Mucosa of gallbladder (tissue), 1 donor: ENCODE data around the gene CAMK1D. TPM values are rescaled to one million over a fixed set of nuclear protein-coding genes. Genes with fewer than 3 reads are reported as not detected.

Experiments
- DNase-seq: peaks from one replicate; pipeline ENCODE4 v3.0.0-alpha.2; 2020; ENCODE audit warnings: low spot score
- total RNA-seq: library from RNA; stranded (reverse); gene quantifications from one replicate; pipeline ENCODE4 v1.2.1, GENCODE V29; 2021
- donor health status: DM: no; HTN: no; CAD: no.

CAMK1D gene
- total RNA-seq, 1 donor from 2014 or later = 19.4 TPM

- no peak for DNase-seq
Observed at GRCh38 chr10:12755075-12755474, 405.7 kb downstream of the CAMK1D start.

GRCh38 chr10:12757351-12757750 lies 408.0 kb downstream of the CAMK1D start:
- no peak for DNase-seq

GRCh38 chr10:12758271-12758670 lies 408.9 kb downstream of the CAMK1D start:
- no peak for DNase-seq

- no peak for DNase-seq
Observed at GRCh38 chr10:12766223-12766622, 416.9 kb downstream of the CAMK1D start.

GRCh38 chr10:12768156-12769100 lies 419.1 kb downstream of the CAMK1D start:
- DNase-seq = no peak

GRCh38 chr10:12769323-12770044 lies 420.1 kb downstream of the CAMK1D start:
- DNase-seq = no peak

- DNase-seq = no peak
Observed at GRCh38 chr10:12771981-12772760, 422.8 kb downstream of the CAMK1D start.

- no peak for DNase-seq
Observed at GRCh38 chr10:12772797-12773587, 423.6 kb downstream of the CAMK1D start.

- DNase-seq = no peak
Observed at GRCh38 chr10:12774204-12774894, 425.0 kb downstream of the CAMK1D start.

- DNase-seq = no peak
Observed at GRCh38 chr10:12777840-12778585, 428.7 kb downstream of the CAMK1D start.

GRCh38 chr10:12780634-12781601 lies 431.6 kb downstream of the CAMK1D start:
- no peak for DNase-seq

- no peak for DNase-seq
Observed at GRCh38 chr10:12781976-12782375, 432.6 kb downstream of the CAMK1D start.

GRCh38 chr10:12782537-12782936 lies 433.2 kb downstream of the CAMK1D start:
- DNase-seq = no peak

- no peak for DNase-seq
Observed at GRCh38 chr10:12783293-12783692, 433.9 kb downstream of the CAMK1D start.

- no peak for DNase-seq
Observed at GRCh38 chr10:12784646-12785045, 435.3 kb downstream of the CAMK1D start.

- no peak for DNase-seq
Observed at GRCh38 chr10:12785415-12785831, 436.1 kb downstream of the CAMK1D start.

GRCh38 chr10:12787297-12787696 lies 437.9 kb downstream of the CAMK1D start:
- no peak for DNase-seq

GRCh38 chr10:12788277-12788676 lies 438.9 kb downstream of the CAMK1D start:
- DNase-seq = no peak

GRCh38 chr10:12790270-12790669 lies 440.9 kb downstream of the CAMK1D start:
- DNase-seq = no peak
